H9 (cell line): ENCODE data around the gene PTOV1. TPM values are rescaled to one million over a fixed set of nuclear protein-coding genes. Genes with fewer than 3 reads are reported as not detected.

Source experiments
- DNase-seq: peaks from one replicate; pipeline ENCODE4 v3.0.0-alpha.2; 2017
- H2AFZ ChIP-seq: one replicate; pipeline ENCODE4 v1.6.1; 2013; ENCODE audit warnings: mild to moderate bottlenecking, low read length, control low read depth, moderate library complexity
- H2AK5ac ChIP-seq: 2 replicates; pipeline ENCODE4 v1.6.1; 2013; ENCODE audit warnings: low read length, control low read depth, mixed read lengths; ENCODE audit not compliant: insufficient read length
- H2BK120ac ChIP-seq: one replicate; pipeline ENCODE4 v1.6.1; 2013; ENCODE audit warnings: low read depth, mild to moderate bottlenecking, low read length, control low read depth, inconsistent platforms; ENCODE audit not compliant: poor library complexity, severe bottlenecking
- H2BK12ac ChIP-seq: 2 replicates; pipeline ENCODE4 v1.6.1; 2013; ENCODE audit warnings: low read length, control low read depth, mixed read lengths, low read depth; ENCODE audit not compliant: insufficient read length
- H2BK15ac ChIP-seq: 2 replicates; pipeline ENCODE4 v1.6.1; 2013; ENCODE audit warnings: low read depth, low read length, control low read depth
- H2BK20ac ChIP-seq: one replicate; pipeline ENCODE4 v1.6.1; 2013; ENCODE audit warnings: low read depth, mild to moderate bottlenecking, low read length, control low read depth, inconsistent platforms; ENCODE audit not compliant: poor library complexity, severe bottlenecking
- H2BK5ac ChIP-seq: 2 replicates; pipeline ENCODE4 v1.6.1; 2013; ENCODE audit warnings: low read length, control low read depth, mixed read lengths; ENCODE audit not compliant: insufficient read length
- H3K14ac ChIP-seq: 2 replicates; pipeline ENCODE4 v1.6.1; 2013; ENCODE audit warnings: low read length, control low read depth; ENCODE audit not compliant: insufficient read depth
- H3K18ac ChIP-seq: 2 replicates; pipeline ENCODE4 v1.6.1; 2013; ENCODE audit warnings: low read depth, mild to moderate bottlenecking, mixed read lengths, low read length, control low read depth; ENCODE audit not compliant: insufficient read length
- H3K23ac ChIP-seq: 2 replicates; pipeline ENCODE4 v1.6.1; 2013; ENCODE audit warnings: low read length, control low read depth, mixed read lengths, low read depth; ENCODE audit not compliant: insufficient read length
- H3K23me2 ChIP-seq: 2 replicates; pipeline ENCODE4 v1.6.1; 2013; ENCODE audit warnings: low read depth, mild to moderate bottlenecking, mixed read lengths, low read length, control low read depth; ENCODE audit not compliant: insufficient read length, poor library complexity, severe bottlenecking
- H3K27ac ChIP-seq: 2 replicates; pipeline ENCODE4 v1.5.1; 2013; ENCODE audit warnings: low read length, control low read depth, mixed read lengths, low read depth; ENCODE audit not compliant: insufficient read length
- H3K27me3 ChIP-seq: 2 replicates; pipeline ENCODE4 v1.6.1; 2013; ENCODE audit warnings: low read length, control low read depth, inconsistent platforms; ENCODE audit not compliant: insufficient read depth
- H3K4ac ChIP-seq: 2 replicates; pipeline ENCODE4 v1.6.1; 2013; ENCODE audit warnings: low read depth, mild to moderate bottlenecking, control low read depth, inconsistent platforms, low read length, moderate library complexity
- H3K4me1 ChIP-seq: 2 replicates; pipeline ENCODE4 v1.6.1; 2013; ENCODE audit warnings: low read length, control low read depth, inconsistent platforms; ENCODE audit not compliant: insufficient read depth
- H3K4me2 ChIP-seq: 2 replicates; pipeline ENCODE4 v1.6.1; 2013; ENCODE audit warnings: low read length, control low read depth, mixed read lengths; ENCODE audit not compliant: insufficient read length, insufficient read depth
- H3K56ac ChIP-seq: 2 replicates; pipeline ENCODE4 v1.6.1; 2013; ENCODE audit warnings: low read depth, mild to moderate bottlenecking, mixed read lengths, low read length, control low read depth; ENCODE audit not compliant: insufficient read length
- H3K79me1 ChIP-seq: 2 replicates; pipeline ENCODE4 v1.6.1; 2013; ENCODE audit warnings: low read depth, mild to moderate bottlenecking, moderate library complexity, low read length, control low read depth, inconsistent platforms; ENCODE audit not compliant: insufficient read depth, poor library complexity, severe bottlenecking
- H3K79me2 ChIP-seq: 2 replicates; pipeline ENCODE4 v1.6.1; 2013; ENCODE audit warnings: low read length, control low read depth, inconsistent platforms; ENCODE audit not compliant: insufficient read depth
- H3K9ac ChIP-seq: 2 replicates; pipeline ENCODE4 v1.6.1; 2013; ENCODE audit warnings: low read length, control low read depth, mixed read lengths; ENCODE audit not compliant: insufficient read length; ENCODE audit errors: extremely low read depth
- H3K9me3 ChIP-seq: one replicate; pipeline ENCODE4 v1.6.1; 2013; ENCODE audit warnings: low read depth, low read length, inconsistent platforms; ENCODE audit not compliant: control insufficient read depth
- H3T11ph ChIP-seq: one replicate; pipeline ENCODE4 v1.6.1; 2013; ENCODE audit warnings: mild to moderate bottlenecking, low read length, control low read depth, inconsistent platforms
- H4K20me1 ChIP-seq: one replicate; pipeline ENCODE4 v1.6.1; 2013; ENCODE audit not compliant: control insufficient read depth, insufficient read length, insufficient read depth
- H4K5ac ChIP-seq: 2 replicates; pipeline ENCODE4 v1.6.1; 2013; ENCODE audit warnings: low read depth, mild to moderate bottlenecking, mixed read lengths, low read length, control low read depth; ENCODE audit not compliant: insufficient read length
- H4K8ac ChIP-seq: replicated peaks from 2 replicates; pipeline ENCODE4 v1.6.1; 2013; ENCODE audit warnings: low read length, control low read depth, mixed read lengths, low read depth; ENCODE audit not compliant: insufficient read length
- H4K91ac ChIP-seq: 2 replicates; pipeline ENCODE4 v1.6.1; 2013; ENCODE audit warnings: low read depth, mild to moderate bottlenecking, moderate library complexity, mixed read lengths, low read length, control low read depth; ENCODE audit not compliant: insufficient read length
- H3K27ac Mint-ChIP-seq, 3 experiments: 2 replicates in 2 of 3; 3 replicates in 1 of 3; pipeline ENCODE4 v1.8.0; 2020 to 2021; ENCODE audit warnings: mixed read lengths in 3 of 3, mild to moderate bottlenecking in 1 of 3, moderate library complexity in 1 of 3
- H3K27me3 Mint-ChIP-seq: 2 replicates; pipeline ENCODE4 v1.8.0; 2021; ENCODE audit warnings: low read depth, mild to moderate bottlenecking, moderate library complexity, mixed read lengths
- H3K36me3 Mint-ChIP-seq, 3 experiments: 2 replicates in 2 of 3; 3 replicates in 1 of 3; pipeline ENCODE4 v1.8.0; 2020 to 2021; ENCODE audit warnings: low read depth in 3 of 3, mixed read lengths in 3 of 3; ENCODE audit not compliant: insufficient read depth in 1 of 3
- H3K4me1 Mint-ChIP-seq, 2 experiments: 2 replicates each; pipeline ENCODE4 v1.8.0; 2020; ENCODE audit warnings: mixed read lengths in 2 of 2
- H3K4me3 Mint-ChIP-seq, 2 experiments: 2 replicates in 1 of 2; 3 replicates in 1 of 2; pipeline ENCODE4 v1.8.0; 2020 to 2021; ENCODE audit warnings: mild to moderate bottlenecking in 2 of 2, mixed read lengths in 2 of 2, moderate library complexity in 1 of 2
- H3K9me3 Mint-ChIP-seq, 2 experiments: 2 replicates in 1 of 2; 3 replicates in 1 of 2; pipeline ENCODE4 v1.8.0; 2020; ENCODE audit warnings: mild to moderate bottlenecking in 2 of 2, mixed read lengths in 2 of 2, moderate library complexity in 1 of 2
- WGBS: extraction: QIAGEN DNeasy Blood & Tissue Kit; methylation state at CpG from one replicate; pipeline ENCODE4 v1.1.7; 2013; ENCODE audit warnings: missing lambda C conversion rate, low lambda C conversion rate, mixed read lengths; ENCODE audit not compliant: insufficient read length; ENCODE audit errors: extremely low coverage; 5-methylcytosine and 5-hydroxymethylcytosine counted together
- total RNA-seq: library from RNA; stranded (reverse); gene quantifications from 2 replicates; pipeline ENCODE4 v1.2.1, GENCODE V29; 2021
- TF ChIP-seq, protein P1 (sequence below): fragments of 200-600 bp; sonication (generic); conservative IDR thresholded peaks from 3 replicates; pipeline ENCODE4 v1.8.0; 2021; ENCODE audit warnings: antibody characterized with exemption, mild to moderate bottlenecking

The PTOV1 gene
- total RNA-seq, 1 experiment from 2014 or later: 309 TPM

DNA sequence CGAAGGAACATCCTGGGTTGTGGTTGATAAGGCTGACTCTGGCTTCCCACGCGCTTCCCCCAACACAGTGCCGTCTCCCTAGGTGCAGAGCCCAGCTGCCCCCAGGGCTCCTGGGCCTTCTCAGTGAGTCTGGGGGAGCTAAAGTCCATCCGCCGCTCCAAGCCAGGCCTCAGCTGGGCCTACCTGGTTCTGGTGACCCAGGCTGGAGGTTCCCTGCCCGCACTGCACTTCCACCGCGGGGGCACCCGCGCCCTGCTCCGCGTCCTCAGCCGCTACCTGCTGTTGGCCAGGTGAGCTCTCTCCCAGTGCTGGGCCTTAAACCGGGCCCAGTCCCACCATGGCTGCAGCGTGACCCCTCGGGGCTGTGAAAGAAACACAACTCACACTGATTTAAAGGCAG lies 30.2 kb downstream of the PTOV1 start:
- Mint-ChIP-seq H3K36me3 (peaks cover 53 to 67% (median 67%) of the 10 kb centered on the region in 3 experiments), H3K9me3 (no peaks in the 10 kb centered on the region), H3K27ac (no peak overlapping the region), H3K4me1 (peaks cover 11 to 16% of the 10 kb centered on the region in 2 experiments), H3K27me3 (no peaks in the 10 kb centered on the region), H3K4me3 (no peak overlapping the region; a peak in 1 of 5 replicates)
- Histone ChIP-seq H3K23me2 (peaks cover 6% of the 10 kb centered on the region), H3K9ac (no peak overlapping the region), H4K5ac (no peak overlapping the region), H2BK5ac (no peak overlapping the region), H3K4me2 (no peak overlapping the region), H2BK20ac (no peak overlapping the region), H4K8ac (no peak overlapping the region), H3K27ac (no peak overlapping the region), H3K18ac (no peak overlapping the region), H4K20me1 (no peaks in the 10 kb centered on the region), H3K4me1 (no peaks in the 10 kb centered on the region), H2BK120ac (no peak overlapping the region), H3T11ph (no peak overlapping the region), H3K23ac (no peak overlapping the region), H2BK12ac (no peak overlapping the region), H3K9me3 (no peaks in the 10 kb centered on the region), H3K14ac (no peak overlapping the region), H2AK5ac (no peak overlapping the region), H2AFZ (no peak overlapping the region), H3K79me2 (no peaks in the 10 kb centered on the region), H3K4ac (no peak overlapping the region), H3K56ac (no peak overlapping the region), H3K27me3 (no peaks in the 10 kb centered on the region), H3K79me1 (no peaks in the 10 kb centered on the region), H2BK15ac (no peak overlapping the region), H4K91ac (no peak overlapping the region)
- no peak for DNase-seq
- no CpG with 5 or more reads among the region's 17 CpGs for WGBS
- TF ChIP-seq, protein P1, sequence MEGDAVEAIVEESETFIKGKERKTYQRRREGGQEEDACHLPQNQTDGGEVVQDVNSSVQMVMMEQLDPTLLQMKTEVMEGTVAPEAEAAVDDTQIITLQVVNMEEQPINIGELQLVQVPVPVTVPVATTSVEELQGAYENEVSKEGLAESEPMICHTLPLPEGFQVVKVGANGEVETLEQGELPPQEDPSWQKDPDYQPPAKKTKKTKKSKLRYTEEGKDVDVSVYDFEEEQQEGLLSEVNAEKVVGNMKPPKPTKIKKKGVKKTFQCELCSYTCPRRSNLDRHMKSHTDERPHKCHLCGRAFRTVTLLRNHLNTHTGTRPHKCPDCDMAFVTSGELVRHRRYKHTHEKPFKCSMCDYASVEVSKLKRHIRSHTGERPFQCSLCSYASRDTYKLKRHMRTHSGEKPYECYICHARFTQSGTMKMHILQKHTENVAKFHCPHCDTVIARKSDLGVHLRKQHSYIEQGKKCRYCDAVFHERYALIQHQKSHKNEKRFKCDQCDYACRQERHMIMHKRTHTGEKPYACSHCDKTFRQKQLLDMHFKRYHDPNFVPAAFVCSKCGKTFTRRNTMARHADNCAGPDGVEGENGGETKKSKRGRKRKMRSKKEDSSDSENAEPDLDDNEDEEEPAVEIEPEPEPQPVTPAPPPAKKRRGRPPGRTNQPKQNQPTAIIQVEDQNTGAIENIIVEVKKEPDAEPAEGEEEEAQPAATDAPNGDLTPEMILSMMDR: no peak
